Embryonic facial prominence (tissue), 1 donor: Measurements from ENCODE around the gene MMUT.
"Not testable (repeated sequence)": the region's sequence is repeated elsewhere in the genome, so short reads cannot be mapped to it uniquely, and the experiment has no call there.

Source experiments
- DNase-seq: peaks from one replicate; pipeline ENCODE4 v3.0.0-alpha.2; 2016; ENCODE audit errors: extremely low spot score

The MMUT gene

GRCh38 chr6:49423817-49424216 is 39.2 kb downstream of the MMUT start:
- no peak for DNase-seq

- DNase-seq = no peak
Observed at GRCh38 chr6:49416195-49416594, 46.9 kb downstream of the MMUT start.

DNA sequence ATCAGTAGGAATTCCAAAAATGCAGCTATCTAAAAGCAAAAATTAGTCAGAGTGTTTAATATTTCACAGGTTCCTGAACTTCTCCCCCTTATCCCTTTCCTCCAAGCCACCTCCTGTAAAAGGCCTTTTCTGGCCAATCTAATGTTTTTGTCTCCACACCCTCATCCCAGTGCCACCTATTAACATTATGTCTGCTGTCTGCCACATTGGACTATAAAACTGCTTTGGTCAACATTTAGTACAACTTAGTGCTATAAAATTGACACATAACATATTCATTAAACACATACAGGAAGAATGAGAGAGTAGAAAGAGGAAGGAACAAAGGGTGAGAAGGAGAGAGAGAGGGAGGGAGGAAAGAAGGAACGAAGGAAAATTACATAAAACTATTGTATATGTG is 47.7 kb downstream of the MMUT start:
- no peak for DNase-seq

DNA sequence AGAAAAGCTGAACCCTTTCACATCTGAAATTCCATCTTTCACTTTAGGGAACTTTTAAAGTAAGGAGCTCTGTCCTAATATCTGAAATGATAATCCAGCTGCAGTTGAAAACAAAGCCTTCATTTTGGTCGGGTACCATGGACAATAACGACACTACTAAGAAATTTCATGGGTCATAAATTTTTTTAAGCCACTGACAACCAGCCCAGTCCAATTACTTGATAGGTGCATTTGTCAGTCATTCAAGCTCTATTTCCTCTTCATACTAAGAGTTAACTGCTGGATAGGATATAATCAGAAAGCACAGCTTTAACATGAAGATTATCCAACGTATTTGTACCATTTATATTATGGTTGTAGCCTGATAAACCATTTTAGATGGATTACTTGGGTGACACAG is 52.5 kb downstream of the MMUT start:
- DNase-seq = no peak

GRCh38 chr6:49409951-49410542 is 53.0 kb downstream of the MMUT start:
- peak; percentile 22 for DNase-seq

GRCh38 chr6:49406250-49406970 is 56.6 kb downstream of the MMUT start:
- DNase-seq = no peak

- DNase-seq = no peak
Observed at GRCh38 chr6:49401063-49401462, 62.0 kb downstream of the MMUT start.

DNA sequence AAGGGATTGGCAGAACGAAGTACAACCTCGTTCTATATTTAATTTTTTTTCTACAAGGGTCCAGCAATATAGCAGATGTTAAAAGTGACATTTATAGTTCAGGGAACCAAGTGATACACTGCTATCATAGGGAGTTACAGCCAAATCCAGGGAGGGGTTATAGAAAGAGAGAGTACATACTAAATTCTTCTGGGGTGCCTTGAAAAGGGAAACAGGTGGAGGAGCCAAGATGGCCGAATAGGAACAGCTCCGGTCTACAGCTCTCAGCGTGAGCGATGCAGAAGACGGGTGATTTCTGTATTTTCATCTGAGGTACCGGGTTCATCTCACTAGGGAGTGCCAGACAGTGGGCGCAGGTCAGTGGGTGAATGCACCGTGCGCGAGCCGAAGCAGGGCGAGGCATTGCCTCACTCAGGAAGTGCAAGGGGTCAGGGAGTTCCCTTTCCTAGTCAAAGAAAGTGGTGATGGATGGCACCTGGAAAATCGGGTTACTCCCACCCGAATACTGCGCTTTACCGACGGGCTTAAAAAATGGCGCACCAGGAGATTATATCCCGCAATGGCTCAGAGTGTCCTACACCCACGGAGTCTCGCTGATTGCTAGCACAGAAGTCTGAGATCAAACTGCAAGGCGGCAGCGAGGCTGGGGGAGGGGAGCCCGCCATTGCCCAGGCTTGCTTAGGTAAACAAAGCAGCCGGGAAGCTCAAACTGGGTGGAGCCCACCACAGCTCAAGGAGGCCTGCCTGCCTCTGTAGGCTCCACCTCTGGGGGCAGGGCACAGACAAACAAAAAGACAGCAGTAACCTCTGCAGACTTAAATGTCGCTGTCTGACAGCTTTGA is 76.2 kb downstream of the MMUT start:
- not testable (repeated sequence) for DNase-seq

- DNase-seq = no peak
Observed at GRCh38 chr6:49384904-49385303, 78.1 kb downstream of the MMUT start.
